Fibroblast of skin of right biceps (primary cell): ENCODE measurements around the gene LAMC1.
A peak's percentile ranks its signal among the peaks of the same experiment; 100 is the strongest.

Source experiments
- DNase-seq: peaks from one replicate; pipeline ENCODE4 v3.0.0-alpha.2; 2013

Gene LAMC1

DNA sequence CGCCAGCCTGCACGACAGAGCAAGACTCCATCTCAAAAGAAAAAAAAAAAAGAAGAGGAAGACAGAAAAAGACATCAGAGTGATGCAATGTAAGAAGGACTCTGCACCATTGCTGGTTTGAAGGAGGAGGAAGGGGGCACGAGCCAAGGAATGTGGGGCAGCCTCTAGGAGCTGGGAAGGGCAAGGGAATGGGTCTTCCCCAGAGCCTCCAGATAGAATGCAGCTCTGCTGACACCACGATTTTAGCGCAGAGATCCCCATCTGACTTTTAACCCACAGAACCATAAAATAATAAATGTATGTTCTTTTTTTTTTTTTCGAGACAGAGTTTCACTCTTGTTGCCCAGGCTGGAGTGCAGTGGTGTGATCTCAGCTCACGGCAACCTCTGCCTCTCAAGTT, 129.0 kb downstream of the LAMC1 start:
- no peak for DNase-seq

DNA sequence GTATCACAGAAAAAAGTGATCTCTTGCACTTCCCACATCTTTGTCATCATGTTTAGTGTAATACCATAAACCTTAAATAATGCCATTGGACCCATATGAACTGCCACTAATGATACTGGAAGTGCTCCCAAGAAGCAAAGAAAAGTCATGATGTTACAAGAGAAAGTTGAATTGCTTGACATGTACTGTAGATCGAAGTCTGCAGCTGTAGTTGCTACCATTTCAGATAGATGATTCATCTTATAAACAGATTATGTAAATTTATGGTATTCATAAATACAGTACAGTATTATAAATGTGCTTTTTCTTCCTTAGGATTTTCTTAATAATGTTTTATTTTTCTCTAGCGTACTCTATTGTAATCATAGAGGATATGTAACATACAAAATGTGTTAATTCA, 132.7 kb downstream of the LAMC1 start:
- no peak for DNase-seq

DNA sequence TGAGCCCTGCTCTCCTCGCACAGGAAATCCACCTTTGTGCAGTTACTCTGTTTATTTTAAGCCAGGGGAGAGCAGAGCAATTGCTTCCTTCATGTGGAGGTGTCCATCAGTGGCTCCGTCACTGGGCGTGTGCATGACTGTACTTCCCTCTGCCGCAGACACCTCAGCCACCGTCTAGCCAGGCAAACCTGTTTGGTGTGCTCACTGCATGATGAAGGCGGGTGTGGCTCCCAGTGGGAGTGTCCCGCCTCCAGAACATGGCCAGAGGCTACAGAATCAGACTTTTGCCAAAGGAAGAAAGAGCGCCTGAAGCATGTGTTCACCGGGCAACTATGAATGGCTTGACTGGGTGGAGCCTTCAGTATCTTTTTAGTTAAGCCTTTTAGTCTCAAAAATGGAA, 136.7 kb downstream of the LAMC1 start:
- DNase-seq = no peak

DNA sequence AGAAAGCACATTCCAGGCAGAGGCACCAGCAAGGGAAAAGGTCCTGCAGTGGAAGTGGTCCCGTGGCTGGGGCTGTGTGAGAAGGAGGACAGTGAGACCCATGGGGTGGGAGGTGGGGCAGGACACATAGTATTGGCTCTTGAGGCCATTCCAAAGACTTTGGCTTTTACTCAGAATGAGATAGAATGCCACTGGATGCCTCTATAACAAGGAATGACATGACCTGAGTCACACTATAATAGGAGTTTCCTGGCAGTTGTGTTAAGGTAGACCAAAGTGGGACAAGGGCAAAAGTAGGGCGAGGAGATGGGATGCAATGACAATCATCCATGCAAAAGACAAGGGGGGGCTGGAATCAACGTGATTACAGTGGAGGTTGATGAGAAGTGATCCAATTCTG, 138.2 kb downstream of the LAMC1 start:
- no peak for DNase-seq

DNA sequence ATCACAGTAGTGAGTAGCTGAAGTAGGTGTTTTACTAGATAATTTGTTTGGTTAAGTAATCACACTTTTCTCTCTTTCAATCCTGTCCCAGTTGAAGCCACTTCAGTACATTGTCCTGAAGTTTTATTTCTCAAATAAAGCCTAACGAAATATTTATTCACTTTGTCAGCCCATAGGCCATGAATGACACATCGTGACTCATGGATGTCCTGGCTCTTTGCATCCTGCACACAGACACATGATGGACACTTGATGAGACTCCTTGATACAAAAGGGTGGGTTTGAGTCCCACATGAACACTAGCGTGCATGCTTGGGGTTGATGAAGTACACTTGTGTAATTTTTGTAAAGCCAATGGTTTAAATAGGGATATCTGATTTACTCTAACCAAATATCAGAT, 140.1 kb downstream of the LAMC1 start:
- peak; percentile 96 for DNase-seq

DNA sequence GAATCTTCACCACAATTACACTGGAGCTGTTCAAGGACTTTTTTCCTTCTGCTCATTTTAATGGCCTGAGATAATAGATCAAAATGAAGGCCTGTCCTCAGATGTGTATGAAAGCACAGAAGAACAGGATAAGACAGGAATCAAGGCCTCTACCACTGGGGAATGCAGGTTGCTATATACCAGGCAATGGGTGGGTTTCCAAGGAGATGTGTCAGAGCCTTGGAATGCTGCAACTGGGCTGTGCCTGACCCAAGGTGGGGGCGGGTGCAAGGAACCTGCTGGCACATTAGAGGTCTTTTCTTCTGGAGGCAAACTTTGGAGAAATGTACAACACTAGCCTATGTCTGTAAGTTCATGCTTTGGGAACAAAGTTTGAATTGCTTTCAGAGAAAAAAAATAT, 141.1 kb downstream of the LAMC1 start:
- peak; percentile 77 for DNase-seq

DNA sequence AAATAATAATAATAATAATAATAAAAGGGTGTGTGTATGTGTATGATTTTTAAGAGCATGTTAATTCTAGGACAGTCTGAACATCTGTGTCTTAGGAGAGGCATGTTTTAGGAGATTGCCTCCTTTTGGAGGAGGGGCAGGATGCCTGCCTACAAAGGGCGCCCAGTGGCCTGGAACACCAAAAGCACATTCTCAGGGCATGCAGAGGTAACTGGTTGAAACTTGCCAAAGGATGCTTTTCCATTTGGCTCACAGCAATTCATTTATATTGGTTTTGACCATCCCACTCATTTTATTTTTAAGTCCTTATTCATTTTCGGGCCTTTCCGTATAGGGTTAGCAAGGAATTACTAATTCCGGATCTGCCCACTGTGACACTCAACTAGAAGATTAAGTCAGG, 141.7 kb downstream of the LAMC1 start:
- DNase-seq = no peak

DNA sequence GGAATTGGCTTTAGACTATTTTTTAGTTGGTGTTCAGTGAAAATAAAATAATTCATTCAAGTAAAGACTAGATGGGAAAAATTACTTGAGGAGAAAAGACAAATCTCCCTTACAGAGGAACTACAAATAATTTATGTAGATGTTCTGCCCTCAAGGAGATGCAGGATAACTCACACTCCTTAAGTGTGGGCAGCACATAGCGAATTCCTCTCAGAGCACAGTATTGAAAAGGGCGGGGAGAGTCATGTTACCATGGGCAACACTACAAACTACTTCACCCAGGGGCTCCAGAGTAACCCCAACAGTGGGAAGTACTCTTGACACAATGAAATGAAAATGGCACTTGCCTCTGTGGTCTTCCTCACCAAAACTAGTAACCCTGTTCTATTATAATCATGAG, 142.2 kb downstream of the LAMC1 start:
- no peak for DNase-seq

DNA sequence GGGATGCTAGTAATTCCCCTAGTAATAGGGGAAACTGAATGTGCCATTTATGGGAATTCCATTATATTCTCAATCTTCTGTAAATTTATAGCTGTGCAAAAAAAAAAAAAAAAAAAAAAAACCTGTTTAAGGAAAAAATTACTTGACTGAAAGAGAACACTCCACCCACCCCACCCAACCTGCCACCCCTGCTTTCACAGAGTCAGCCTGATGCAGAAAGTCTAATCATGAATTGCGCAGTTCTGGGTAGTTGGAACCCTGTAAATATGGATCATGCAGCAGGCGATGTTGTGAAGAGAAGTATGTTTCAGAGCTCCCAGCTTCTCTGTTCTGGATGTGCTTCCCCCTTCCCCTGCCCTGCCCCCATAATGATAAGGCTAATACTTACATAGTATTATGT, 143.2 kb downstream of the LAMC1 start:
- DNase-seq = no peak

DNA sequence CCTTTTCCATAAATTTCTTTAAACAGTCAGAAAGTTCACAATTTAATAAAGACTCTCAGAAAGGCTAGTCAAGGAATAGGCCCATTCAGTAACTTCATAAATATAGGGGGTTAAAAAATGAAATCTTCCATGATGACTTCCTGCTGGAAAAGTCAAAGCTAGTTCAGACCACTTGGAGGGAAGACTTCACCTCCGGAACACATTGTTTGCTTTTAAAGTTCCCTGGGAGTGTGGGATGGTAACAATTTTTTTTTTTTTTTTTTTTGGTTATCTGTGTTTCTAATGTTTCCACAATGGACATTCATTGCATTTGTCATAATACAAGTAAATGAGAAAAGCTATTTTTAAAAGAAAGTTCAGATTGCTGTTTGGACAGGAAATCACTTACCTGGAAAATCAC, 144.5 kb downstream of the LAMC1 start:
- DNase-seq = no peak

DNA sequence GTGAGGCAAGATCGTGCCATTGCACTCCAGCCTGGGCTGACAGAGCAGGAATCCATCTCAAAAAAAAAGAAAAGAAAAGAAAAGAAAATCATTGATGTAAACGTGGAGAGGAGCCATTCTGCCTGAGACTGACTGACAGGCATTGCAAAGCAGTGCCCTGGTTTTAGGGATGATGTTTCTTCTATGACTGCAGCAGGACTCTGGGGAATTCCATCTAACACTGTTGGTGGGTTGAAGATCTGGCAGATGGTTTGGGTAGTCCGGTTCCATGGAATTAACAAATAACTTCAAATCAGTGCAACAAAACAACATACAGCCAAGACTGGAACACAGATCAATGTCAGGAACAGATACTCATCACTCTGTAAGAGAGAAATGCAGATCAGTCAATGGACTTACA, 145.1 kb downstream of the LAMC1 start:
- DNase-seq = no peak

DNA sequence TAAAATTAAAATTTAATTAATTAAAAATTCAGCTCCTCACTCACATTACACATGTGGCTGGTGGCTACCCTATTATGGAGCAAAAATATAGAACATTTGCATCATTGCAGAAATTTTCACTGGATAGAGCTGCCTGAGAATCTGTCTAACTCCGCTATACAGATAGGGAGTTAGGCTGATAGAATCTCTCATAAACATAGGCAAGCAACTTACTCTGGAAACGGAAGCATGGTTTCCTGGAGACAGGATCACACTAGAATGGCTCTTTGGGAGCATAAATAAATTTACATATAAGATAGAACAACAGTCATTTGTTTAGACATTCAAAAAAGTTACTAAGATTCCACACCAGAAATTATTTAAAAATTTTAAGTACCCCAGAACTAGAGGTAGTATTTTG, 150.6 kb downstream of the LAMC1 start:
- DNase-seq = no peak

DNA sequence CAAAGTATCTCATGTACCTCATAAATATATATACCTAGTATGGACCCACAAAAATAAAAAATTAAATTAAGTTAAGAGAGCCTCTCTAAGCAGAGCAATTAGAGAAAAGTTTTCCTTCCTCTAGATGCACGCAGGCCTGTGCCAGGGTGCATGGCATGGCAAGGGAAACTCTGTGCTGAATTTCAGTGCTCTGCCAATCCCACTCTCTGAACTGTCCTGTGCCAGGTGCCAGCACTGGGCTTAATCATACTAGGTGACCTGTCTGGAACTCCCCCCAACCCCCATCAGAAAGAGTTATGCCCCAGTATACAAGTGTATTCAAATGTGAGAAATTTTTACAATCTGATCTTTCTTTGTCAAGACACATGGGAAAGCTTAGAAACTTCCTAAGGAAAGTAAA, 152.4 kb downstream of the LAMC1 start:
- DNase-seq = no peak

DNA sequence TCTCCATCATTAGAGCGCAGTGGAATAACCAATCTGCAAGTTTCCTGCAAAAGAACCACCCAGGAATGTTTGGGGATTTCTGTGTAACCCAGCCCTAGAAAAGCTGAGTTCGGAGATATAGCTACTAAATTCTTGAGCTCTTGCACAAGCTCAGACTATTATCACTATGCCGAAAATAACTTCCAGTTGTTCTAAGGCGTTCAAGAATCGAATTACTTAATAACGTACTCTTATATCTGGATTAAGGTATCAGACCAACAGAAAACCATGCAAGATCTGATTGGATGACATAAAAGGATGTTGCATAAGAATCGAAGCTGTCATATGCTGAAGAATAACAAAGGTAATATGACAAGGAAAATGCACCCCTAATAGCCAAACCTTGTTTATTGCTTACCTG, 155.3 kb downstream of the LAMC1 start:
- no peak for DNase-seq

DNA sequence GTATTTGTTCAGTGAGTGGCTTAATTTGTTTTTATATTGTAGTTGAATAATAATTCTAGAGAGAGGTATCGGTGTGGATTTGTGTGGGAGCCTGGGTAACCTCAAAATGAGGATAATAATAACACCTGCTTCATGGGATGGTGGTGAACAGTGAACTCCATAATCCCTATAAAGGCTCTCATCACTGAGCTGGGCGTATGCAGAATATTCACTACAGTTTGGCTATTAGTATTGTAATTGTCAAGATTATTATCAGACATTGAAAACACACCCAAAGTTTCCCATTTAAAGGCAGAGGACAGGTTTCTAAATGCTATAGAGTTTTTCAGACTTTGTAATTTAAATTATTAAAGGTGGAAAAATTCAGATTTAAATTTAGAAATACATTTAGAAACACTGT, 155.8 kb downstream of the LAMC1 start:
- DNase-seq = no peak

DNA sequence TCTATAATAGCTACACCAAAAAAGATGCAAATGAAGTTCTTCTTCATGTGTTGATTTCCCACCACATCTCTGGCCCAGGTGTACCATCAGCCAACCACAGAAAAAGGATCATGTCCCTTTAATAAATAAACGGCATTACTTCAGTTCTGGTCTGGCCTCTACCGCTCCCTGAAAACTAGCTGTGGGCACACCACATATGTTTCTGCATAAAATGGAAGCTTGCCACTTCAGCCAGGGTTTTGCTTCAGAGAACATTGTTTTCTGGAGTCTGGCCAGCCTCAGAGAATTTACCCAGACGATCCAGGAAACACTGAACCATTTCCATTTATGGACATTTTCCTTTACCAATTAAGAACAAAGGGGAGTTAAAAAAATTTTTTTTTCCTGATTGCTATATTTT, 157.0 kb downstream of the LAMC1 start:
- peak; percentile 91 for DNase-seq

DNA sequence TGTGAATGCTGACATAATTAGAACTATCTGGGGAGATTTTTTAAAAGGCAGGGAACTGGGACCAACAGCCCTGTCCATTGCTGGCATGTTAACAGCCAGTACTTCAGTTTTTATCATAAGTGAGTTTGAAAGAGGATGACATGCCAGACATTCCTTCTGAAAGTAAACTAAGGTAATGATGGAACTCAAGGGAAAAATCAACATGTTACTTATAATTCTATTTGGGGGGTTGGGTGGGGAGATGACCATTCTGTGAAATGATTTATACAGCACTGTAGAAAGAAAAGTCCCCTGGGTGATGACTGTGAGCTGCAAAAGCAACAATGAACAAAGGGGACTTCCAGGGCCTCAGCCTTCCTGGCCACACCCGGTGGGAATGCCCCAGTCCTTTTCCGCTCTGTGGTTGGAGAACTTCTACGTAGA, 157.4 kb downstream of the LAMC1 start:
- peak; percentile 89 for DNase-seq

DNA sequence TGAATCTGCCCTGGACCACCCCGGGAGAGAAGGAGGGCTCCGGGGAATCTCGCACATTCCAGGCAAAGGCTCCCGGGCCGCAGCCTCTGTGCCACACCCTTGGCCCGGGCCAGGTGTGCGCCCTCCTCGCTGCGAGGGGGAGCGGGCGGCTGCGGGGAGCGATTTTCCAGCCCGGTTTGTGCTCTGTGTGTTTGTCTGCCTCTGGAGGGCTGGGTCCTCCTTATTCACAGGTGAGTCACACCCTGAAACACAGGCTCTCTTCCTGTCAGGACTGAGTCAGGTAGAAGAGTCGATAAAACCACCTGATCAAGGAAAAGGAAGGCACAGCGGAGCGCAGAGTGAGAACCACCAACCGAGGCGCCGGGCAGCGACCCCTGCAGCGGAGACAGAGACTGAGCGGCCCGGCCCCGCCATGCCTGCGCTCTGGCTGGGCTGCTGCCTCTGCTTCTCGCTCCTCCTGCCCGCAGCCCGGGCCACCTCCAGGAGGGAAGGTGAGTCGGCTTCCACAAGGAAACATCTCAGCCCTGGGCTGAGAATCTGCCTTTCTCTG, 162.8 kb downstream of the LAMC1 start, which contains the start of gene LAMC2:
Gene LAMC2, plus strand, starts transcription at position 324 of the 550 bp plus-strand sequence. Its CDS starts 89 bp downstream, at position 413.
- no peak for DNase-seq

DNA sequence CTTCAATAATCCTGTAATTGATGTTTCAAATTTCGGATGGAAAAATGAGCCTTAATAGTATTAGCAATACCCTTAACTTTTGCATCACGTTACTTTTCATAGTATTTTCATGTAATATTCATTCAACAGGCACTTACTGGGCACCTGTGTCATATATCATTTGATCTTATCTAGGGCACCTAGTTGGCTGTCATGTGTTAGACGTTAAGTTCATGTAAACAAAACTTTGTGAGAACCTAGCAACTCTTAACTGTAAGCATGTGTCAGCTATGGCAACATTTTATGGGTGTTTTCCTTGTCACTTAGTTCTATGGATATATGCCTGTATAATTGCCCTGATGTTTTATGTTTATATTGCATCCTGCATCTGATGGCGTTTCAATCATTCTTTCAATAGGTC, 163.6 kb downstream of the LAMC1 start:
- no peak for DNase-seq

DNA sequence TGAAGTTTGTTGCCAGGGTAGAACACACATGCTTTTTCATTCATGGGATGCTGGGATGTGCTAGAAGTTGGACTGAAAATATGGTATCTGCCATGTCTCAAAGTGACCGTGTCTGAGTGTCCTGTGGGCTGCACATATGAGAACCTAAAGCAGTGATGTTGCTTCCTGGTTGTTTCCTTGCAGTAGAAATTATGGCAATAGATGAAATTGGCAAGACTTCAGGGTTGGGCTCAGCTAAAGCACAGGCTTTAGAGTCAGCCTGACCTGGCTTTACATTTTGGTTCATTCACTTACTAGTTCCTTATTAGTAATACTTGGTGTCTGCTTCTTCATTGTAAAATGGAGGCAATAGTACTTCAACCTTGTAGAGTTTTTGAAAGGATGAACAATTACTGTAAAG, 165.0 kb downstream of the LAMC1 start:
- DNase-seq = no peak

DNA sequence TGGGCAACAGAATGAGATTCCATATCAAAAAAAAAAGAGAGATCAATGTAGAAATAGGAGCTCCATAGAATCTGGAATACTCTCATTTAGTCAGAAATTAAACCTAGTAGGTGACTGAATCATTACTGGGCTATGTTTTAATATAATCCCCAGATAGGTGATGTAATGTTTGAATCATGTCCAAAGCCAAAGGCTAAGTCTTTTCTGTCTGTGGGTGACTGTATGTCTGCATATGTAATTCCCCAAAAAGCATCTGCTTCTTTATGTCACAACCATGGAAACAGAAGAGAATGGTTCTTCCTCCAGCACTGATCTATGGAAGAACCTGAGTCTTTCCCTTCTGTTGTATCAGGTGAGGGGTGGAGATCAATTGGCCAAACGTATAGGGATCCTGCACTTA, 168.6 kb downstream of the LAMC1 start:
- DNase-seq = peak; percentile 92

DNA sequence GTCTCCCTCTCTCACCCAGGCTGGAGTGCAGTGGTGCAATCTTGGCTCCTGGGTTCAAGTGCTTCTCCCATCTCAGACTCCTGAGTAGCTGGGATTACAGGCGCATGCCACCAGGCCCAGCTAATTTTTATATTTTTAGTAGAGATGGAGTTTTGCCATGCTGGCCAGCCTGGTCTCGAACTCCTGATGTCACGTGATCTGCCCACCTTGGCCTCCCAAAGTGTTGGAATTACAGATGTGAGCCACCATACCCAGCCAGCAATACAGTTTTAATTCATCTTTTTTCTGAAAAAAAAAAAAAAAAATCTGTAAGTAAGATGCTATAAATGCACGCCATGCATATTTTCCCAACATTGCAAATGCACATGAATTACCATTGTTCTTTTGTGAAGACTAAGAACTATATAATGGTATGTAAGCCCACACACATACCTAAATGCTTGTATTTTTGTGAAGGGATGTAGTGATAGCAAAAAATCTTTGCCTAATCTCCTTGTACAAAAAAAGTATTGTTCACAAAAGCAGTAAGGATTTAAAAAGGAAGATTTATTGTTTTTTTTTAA, 170.8 kb downstream of the LAMC1 start:
- DNase-seq = no peak

DNA sequence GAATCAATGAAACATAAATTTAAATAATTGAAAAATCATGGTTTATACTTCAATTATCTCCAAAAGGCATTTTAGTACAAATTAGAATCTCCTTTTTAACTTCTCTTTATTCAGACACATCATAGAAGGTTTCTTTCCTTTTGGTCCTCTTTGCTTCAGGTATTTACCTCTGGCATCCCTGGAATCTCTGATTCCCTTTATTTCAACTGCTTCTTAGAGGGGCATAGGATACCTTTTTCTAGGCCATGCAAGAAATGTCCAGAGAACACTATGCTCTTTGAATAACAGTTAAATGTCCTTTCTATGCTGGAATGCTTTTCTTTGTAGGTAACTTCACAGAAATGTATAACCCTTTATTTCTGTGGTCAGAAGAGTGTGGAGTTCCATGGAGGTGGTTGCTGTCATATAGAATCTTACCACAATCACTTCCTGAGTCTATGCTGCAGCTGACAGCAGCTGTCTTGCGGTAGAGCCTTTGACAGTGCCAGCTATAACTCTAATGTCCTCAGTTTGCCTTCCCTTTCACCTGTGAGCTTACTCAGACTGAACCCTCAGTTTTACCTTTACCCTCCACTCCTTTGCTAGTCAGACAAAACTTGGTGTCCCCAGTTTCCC, 171.4 kb downstream of the LAMC1 start:
- DNase-seq = peak; percentile 13

DNA sequence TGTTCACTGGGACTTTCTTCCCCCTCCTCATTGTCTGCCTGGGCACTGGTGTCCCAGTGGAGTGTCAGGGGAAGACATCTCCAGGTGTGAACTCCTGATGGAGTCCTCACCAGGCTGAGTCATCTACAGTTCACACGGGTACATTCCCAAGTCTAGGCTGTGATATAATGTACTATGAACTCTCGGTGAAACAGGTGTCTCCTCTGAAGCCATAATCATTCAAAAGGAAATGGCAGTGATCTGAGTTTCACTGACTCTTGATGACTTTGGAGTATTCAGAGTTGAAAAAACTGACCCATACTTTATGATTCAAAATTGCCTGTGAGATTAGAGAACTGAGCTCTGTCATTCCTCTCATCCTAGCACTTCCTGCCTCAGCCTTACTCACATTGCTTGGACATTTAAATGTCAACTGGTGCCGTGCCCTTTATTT, 171.9 kb downstream of the LAMC1 start:
- DNase-seq = peak; percentile 33
